GM20431 (cell line): ENCODE results near the gene LRRC40.
"Not testable (repeated sequence)": the region's sequence is repeated elsewhere in the genome, so short reads cannot be mapped to it uniquely, and the experiment has no call there.

Experiments used
- in situ Hi-C: fragments of 300-500 bp; cut with MseI, MboI; formaldehyde crosslinking; loops from one replicate; pipeline ENCODE4 v1.15.0; 2020; ENCODE audit warnings: low sequenced_read_pairs; ENCODE audit not compliant: unreplicated experiment

LRRC40 gene

DNA sequence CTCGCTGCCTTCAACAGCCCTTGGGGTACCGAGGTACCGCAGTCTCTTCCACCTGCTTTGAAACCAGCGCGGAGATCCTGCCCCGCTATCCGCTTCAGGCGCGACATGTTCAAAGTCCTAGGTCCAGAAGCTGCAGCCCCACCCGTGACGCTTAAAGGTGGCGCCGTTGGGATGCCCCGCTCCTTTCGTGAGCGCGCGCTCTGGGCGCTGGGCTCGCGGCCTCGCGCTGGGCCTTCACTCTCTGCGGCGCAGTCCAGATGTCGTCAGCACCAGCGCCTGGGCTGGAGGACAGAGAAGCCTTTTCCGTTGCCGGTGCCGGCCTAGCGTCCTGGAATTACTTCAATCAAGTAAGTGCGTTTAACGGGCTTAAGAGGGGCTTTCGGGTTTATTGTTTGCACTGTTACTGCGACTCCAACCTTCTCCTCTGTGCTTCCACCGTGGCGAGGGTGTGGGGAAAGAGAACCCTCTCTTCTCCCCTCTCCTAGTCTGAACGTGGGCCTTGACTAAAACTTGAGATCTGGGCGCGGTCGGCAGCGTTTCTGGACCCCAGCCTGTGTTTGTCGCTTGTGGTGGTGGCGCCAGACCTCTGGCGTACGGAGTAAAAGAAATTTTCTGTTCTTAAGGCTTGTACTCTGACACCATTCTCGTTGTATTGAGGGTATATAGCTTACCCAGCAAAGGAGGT is at the start of gene LRRC40:
TSS of gene LRRC40 (minus strand) at position 146 of the 685 bp plus-strand sequence. CDS start at position 107, 39 bp downstream.
- in situ Hi-C loops, result no loop called here

GRCh38 chr1:70248729-70249128 is 43.4 kb upstream of the LRRC40 start:
- in situ Hi-C loops, result no loop called here

GRCh38 chr1:70247768-70248167 is 42.4 kb upstream of the LRRC40 start:
- in situ Hi-C loops, result no loop called here

DNA sequence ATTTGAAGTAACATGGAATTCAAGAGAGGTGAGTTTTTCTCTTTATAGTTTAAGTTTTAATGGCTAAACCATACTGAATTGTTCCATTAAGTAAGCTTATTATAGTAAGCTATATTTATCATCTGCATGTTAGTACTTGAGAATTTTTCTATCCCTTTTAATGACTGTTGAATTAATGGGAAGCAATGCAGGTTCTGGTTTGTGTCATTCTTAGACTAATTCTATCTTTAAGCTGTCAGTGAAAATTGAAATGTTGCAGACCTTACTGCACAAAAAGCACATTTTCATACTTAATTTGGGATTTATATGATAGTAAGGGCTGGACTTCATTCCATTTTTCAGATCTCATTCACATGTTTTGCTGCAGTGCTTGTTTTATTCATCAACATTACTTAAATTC is 41.7 kb upstream of the LRRC40 start:
- in situ Hi-C loops, result no loop called here

- in situ Hi-C loops, result no loop called here
Measured at GRCh38 chr1:70239940-70240339, 34.6 kb upstream of the LRRC40 start.

DNA sequence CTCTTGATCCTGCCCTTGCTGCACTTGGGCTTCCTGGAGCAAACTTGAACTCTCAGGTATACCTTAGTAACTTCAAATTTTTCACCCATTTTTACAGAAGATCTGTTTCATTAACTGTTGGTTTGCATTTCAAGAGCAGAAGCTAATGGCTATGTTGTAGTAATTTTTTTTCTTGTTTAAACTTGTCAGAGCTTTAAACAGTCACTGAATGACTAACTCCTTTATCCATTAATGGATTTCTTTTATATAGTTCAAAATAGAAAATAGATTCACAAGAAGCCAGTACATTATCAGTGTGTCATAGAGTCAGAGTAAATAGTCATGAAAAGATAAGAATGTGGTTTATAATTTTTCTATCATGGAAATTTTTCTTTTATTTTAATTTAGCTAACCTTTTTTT is 29.4 kb upstream of the LRRC40 start:
- in situ Hi-C loops, result no loop called here

DNA sequence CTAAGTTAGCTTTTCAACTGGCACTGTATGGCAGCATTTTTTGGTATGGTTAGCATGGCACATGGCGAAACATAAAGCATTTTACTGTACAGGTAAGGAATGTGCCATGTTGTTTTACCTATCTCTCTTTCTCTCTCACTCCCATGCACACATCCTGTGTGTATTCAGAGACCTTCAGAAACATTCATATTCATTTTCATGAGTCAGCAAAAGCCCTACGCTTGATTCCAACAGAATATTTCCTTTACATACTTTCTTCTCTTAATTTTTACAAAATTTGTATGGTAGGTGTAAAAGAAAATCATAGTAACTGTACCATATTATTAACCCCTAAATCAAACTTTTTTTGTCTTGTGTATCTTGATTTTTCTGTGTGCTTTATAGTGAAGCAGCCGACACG is 26.1 kb upstream of the LRRC40 start:
- in situ Hi-C loops, result no loop called here

DNA sequence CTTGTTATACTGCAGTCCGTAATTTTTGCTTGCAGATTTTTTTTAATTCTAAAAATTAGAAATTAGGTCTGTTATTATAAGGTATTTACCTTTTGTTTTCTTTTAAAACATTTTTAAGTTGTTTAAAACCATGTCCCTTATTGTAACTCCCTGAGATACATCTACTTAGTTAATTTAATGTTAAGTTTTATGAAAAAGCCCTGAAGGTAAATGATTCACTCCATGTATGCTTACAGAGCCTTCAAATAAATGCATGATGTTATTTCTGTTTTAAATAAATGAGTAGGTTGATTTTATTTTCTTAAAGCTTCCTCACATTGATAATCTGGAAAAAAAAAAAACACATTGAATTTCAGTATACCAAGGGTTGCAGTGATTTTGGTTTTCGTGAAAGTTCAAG is 23.3 kb upstream of the LRRC40 start:
- in situ Hi-C loops, result no loop called here

DNA sequence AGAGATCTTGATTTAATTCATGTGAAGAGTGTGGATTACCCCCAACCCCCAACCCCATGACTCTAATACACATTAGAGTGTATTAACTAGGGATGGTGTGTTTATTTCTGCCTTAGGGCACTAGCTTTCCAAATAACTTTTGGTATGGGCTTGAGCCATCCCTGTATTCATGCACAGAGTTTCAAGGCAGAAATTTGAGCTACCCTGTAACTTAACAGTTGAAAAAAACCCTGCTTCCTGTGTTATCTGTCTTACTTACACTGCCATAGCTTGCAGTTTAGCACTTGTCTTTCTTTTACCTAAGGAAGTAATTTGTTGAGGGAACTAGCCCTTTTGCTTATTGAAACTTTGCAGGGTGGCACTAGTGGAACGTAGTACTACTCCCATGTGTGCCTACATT is 22.1 kb upstream of the LRRC40 start:
- in situ Hi-C loops, result no loop called here

DNA sequence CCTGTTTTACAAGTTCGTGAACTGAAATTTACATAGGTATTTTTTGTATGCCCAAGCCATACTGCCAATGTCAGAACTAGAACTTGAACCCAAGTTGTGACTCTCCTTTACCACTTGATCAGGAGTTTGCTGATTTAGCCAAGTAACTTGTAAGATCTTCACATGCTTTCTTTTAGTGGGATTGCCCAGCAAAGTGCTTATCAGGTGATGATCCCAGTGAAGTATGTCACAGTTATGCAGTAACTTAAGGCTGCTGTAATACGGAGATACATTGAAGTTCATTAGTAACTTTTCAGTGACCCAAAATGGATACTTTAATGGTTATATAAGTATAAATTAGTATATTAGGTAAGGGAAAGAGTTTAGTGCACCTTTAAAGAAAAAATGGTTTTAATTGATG is 19.6 kb upstream of the LRRC40 start:
- in situ Hi-C loops, result no loop called here

- in situ Hi-C loops, result no loop called here
Measured at GRCh38 chr1:70222716-70223235, 17.4 kb upstream of the LRRC40 start.

GRCh38 chr1:70221238-70222121 is 16.1 kb upstream of the LRRC40 start, which contains the start of gene SRSF11:
SRSF11 (plus strand) TSS chr1:70221380; CDS start chr1:70221637, 257 bp downstream.
- in situ Hi-C loops, result no loop called here

- in situ Hi-C loops, result no loop called here
Measured at GRCh38 chr1:70220517-70221237, 15.3 kb upstream of the LRRC40 start.

- in situ Hi-C loops, result no loop called here
Measured at GRCh38 chr1:70220015-70220414, 14.6 kb upstream of the LRRC40 start.

GRCh38 chr1:70211541-70211940 is 6.2 kb upstream of the LRRC40 start:
- in situ Hi-C loops, result no loop called here

DNA sequence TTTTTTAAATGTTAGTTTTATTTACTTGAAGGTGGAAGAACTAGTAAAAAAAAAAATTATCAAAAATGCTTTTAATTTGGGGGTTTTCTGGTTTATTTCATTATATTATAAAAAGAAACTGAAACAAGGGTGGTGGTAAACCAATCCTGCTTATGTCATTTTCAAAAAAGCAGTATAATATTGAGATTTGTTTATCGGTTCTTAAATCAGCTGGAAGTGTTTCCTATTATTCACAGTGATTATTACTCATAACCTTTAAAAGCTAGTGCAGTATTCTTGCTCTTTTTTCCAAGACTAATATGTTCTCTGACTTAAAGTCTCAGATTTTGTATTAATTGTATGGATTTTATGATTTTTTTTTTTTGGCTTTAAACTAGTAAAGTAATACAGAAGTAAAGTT is 5.4 kb upstream of the LRRC40 start:
- in situ Hi-C loops, result no loop called here

- in situ Hi-C loops, result no loop called here
Measured at GRCh38 chr1:70208292-70208691, 2.9 kb upstream of the LRRC40 start.

DNA sequence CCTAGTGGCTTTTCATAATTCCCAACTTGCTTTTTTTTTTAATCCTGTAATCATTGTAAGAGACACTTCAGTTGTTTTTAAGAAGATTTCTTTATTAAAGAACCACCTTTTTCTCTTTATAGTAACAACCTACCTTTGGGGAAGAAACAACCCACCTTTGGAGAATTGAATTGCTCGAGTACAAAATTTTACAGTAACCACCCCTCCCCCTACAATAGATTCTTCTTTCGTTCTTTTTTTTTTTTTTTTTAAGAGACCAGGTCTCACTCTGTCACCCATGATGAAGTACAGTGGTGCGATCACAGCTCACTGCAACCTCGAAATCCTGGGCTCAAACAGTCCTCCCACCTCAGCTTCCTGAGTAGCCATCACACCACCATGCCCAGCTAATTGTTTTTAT is 2.1 kb upstream of the LRRC40 start:
- in situ Hi-C loops, result no loop called here

- in situ Hi-C loops, result not testable (repeated sequence)
Measured at GRCh38 chr1:70206833-70207232, 1.5 kb upstream of the LRRC40 start.

GRCh38 chr1:70205071-70205433 is 327 bp downstream of the LRRC40 start:
- in situ Hi-C loops, result no loop called here

DNA sequence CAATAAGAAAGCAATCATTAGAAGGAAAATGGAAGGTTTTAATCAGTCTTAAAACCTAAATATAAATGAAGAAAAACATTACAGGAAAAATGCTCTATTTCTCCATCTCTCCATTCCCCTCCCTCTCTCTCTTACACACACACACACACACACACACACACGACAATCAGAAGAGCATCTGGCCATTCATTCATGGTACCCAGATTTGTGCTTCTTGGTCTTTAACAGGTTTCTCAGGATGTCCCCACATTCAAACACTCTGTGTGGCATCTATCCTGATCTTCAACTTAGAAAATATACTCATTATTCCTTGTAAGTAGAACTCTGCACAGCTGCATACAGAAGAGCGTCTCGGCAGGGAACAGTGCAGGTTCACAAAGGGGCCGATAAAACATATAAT is 779 bp downstream of the LRRC40 start:
- in situ Hi-C loops, result no loop called here
